Omental fat pad (tissue), 4 donors: ENCODE data around the gene MAST4. TPM values are rescaled to one million over a fixed set of nuclear protein-coding genes. Genes with fewer than 3 reads are reported as not detected.

Experiments
- ATAC-seq: fragments of 150-250 bp; one replicate; pipeline ENCODE4 v1.9.1; 2016; ENCODE audit warnings: mild to moderate bottlenecking, moderate library complexity; ENCODE audit not compliant: low FRiP score
- DNase-seq: peaks from one replicate; pipeline ENCODE4 v3.0.0-alpha.2; 2019; ENCODE audit warnings: low spot score
- total RNA-seq, 4 donors: library from RNA; depleted of rRNA; stranded (reverse); fragments of >200 nt; gene quantifications; one replicate each; pipeline ENCODE4 v1.1.0, GENCODE V29; 2016
- TF ChIP-seq, protein P1 (sequence below), 3 donors: fragments of 450-650 bp; IDR thresholded peaks; one replicate each; pipeline ENCODE4 v1.5.1; 2016 to 2017; ENCODE audit warnings: antibody characterized with exemption in 3 of 3, mild to moderate bottlenecking in 3 of 3, moderate library complexity in 2 of 3

MAST4 gene
- total RNA-seq, 4 donors from 2014 or later, result 52.2 to 76.8 (median 57.3) TPM

DNA sequence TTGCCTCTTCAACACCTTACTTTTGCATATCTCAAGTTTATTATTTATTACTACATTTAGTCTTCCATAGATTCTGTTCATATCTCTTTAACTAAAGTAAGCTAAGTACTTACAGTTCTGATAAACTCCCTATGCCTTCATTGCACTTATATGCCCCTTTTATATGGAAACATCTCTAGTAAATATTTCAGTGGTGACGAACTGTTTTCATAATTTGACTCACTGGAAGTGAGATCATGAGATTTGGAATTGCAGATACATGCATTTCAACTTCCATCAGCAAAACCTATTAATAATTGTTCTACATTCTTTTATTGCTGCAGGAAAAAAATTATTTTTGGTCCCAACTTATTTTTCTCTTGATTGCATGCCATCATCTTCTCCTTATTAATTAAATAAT is 336.9 kb downstream of the MAST4 start:
- no peak for DNase-seq
- ATAC-seq, result no peak
- TF ChIP-seq, protein P1, sequence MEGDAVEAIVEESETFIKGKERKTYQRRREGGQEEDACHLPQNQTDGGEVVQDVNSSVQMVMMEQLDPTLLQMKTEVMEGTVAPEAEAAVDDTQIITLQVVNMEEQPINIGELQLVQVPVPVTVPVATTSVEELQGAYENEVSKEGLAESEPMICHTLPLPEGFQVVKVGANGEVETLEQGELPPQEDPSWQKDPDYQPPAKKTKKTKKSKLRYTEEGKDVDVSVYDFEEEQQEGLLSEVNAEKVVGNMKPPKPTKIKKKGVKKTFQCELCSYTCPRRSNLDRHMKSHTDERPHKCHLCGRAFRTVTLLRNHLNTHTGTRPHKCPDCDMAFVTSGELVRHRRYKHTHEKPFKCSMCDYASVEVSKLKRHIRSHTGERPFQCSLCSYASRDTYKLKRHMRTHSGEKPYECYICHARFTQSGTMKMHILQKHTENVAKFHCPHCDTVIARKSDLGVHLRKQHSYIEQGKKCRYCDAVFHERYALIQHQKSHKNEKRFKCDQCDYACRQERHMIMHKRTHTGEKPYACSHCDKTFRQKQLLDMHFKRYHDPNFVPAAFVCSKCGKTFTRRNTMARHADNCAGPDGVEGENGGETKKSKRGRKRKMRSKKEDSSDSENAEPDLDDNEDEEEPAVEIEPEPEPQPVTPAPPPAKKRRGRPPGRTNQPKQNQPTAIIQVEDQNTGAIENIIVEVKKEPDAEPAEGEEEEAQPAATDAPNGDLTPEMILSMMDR (IDR thresholded peaks at IDR 0.05), result no peak

DNA sequence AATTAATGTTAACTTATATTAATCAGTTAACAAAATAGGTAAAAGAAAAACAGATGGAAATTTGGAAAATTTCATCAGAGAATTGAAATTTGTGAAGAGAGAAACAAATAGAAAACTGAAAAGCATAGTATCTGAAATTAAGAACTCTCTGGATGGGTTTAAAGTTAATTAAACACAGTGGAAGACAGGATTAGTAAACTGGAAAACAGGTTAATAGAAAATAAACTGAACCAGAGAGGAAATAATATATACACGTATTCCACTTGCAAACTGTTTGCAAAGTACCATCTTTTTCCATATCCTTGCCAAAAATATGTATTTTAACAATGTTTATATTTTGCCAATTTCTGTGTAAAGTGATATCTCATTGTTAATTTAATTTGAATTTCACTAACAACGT is 342.9 kb downstream of the MAST4 start:
- TF ChIP-seq, protein P1 (IDR thresholded peaks at IDR 0.05), result no peak
- no peak for DNase-seq
- ATAC-seq, result no peak

DNA sequence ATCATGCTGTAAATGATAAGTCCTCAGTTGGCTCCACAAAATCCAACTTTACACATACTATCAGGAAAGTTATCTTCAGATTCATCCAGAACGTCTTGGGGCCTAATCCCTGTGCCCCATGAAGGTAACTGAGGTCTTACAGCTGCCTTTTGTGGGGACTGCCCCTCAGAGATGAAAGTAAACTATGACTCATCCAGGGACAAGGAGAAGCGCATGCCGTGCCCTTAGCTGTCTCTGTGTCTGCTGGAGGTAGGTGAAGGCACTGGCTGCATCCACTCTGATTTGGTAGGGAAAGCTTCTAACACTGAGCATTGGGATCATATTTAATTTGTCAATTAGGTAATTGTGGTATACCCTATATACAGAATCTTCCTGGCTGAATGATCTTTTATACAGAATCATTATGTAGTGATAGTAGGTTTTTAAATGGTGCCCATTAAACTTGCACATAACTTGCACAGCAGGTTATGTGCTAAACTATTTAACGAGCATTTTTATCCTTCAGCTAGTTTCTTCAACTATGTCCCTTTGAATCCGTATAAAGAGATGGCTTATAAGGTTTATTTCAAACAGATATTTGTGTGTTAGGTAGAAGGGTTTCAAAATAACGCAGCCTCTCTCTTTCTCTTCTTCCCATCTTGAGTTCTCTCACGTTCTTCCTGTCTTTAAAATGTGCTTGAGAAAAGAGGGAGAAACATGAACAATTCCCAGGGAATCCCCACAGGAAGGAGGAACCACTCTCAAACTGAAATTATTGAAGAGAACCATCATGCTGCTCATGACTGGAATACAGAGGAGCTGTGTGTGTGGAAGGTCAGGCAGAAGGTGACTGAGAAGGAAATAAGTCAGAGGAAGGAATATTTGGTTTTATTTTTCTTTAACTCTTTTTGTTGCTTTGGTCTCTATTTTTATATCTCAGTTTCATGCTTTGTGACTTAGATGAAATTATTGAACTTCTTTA is 349.5 kb downstream of the MAST4 start:
- ATAC-seq (no peak), DNase-seq (no peak)
- TF ChIP-seq, protein P1 (IDR thresholded peaks at IDR 0.05), result no peak

DNA sequence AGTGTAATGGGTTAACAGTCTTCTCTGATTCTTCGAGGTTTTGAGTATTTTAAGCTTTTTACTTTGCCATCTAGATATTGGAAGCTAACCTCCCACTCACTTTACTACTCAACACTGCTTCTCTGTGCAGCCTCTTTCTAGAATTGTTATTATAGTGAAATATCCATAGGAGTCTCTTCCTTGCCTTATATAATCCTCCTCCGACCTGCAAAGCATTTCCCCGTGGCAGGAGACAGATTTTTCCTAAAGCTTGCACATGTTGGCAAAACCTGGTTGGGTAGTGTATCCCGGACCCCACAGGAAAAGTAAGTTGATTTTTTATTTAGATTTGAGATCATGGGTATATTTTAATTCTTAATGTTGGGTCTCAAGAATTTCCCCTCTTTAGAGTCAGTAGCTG is 351.3 kb downstream of the MAST4 start:
- TF ChIP-seq, protein P1 (IDR thresholded peaks at IDR 0.05), result no peak
- no peak for DNase-seq
- no peak for ATAC-seq

DNA sequence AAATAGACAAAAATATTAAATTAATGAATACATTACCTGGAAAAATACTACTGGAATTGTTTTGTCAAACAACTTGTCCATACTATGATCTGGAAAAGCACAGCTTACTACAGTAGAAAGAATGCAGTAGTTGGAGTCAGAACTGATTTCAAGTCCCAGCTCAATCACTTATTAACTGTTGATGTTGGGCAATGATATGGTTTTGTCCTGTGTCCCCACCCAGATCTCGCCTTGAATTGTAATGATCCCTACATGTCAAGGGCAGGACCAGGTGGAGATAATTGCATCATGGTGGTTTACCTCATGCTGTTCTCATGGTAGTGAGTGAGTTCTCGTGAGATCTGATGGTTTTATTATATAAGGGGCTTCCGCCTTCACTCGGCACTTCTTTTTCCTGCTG is 352.9 kb downstream of the MAST4 start:
- DNase-seq, result no peak
- TF ChIP-seq, protein P1 (IDR thresholded peaks at IDR 0.05), result no peak
- ATAC-seq, result no peak

DNA sequence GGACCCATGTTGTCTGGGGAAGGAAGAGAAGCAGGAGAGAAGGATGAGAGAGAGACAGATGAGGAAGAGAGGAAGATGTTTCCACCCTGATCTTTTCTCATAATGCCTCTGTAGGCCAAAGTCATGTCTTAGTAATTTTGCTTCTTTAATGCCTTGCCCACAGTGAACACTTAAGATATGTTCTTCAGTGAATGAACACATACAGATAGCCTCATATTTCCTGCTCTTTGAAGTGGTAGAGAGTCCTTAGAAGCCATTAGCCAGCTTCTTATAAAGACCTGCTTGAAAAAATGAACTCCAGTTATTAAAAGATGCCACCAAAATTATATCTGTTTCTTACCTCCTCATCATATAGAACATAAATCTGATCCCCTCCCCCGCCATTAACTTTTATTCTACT is 356.0 kb downstream of the MAST4 start:
- TF ChIP-seq, protein P1 (IDR thresholded peaks at IDR 0.05), result no peak
- ATAC-seq, result no peak

DNA sequence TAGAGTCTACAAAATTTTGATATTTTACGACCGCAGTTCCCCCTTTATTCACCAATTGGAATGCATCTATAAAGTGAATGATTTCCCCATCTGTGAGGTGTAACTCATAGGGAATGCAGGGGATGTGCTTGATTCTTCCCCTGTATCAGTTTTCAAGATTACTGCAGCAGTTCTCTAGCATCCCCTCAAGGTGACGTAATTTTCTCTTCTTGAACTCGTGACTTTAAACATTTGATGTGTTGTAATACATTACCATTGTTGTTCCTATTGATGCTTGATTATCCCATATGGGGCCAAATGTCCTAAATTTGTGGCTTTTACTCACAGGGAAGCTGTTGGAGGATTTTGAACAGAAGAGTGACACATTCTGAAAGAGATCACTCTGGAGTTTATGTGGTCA is 360.2 kb downstream of the MAST4 start:
- TF ChIP-seq, protein P1 (IDR thresholded peaks at IDR 0.05), result no peak
- ATAC-seq (no peak), DNase-seq (no peak)

More for the DNA sequence above, 356.0 kb downstream of the MAST4 start:
- DNase-seq, result no peak
